Aorta (tissue), 5 donors: ENCODE data around the gene ABCB8. TPM values are rescaled to one million over a fixed set of nuclear protein-coding genes. Genes with fewer than 3 reads are reported as not detected.
"Not testable (repeated sequence)": the region's sequence is repeated elsewhere in the genome, so short reads cannot be mapped to it uniquely, and the experiment has no call there.

Source experiments
- ATAC-seq: fragments of 200-7000 bp; cut with Tn5 transposase; one replicate; pipeline ENCODE4 v1.9.1; 2022; ENCODE audit warnings: moderate library complexity; ENCODE audit not compliant: low FRiP score
- DNase-seq, 2 donors: peaks; one replicate each; pipeline ENCODE4 v3.0.0-alpha.2; 2020
- H3K27ac ChIP-seq, 2 donors: one replicate each; pipeline ENCODE4 v1.5.1; 2013; ENCODE audit warnings: low read length in 2 of 2, mild to moderate bottlenecking in 2 of 2, moderate library complexity in 2 of 2, control low read depth in 1 of 2, inconsistent platforms in 1 of 2, low read depth in 1 of 2
- H3K27me3 ChIP-seq, 2 donors: one replicate each; pipeline ENCODE4 v1.6.1; 2013; ENCODE audit warnings: control low read depth in 1 of 2, low read length in 1 of 2, mild to moderate bottlenecking in 1 of 2, moderate library complexity in 1 of 2; ENCODE audit not compliant: insufficient read depth in 2 of 2, control insufficient read depth in 1 of 2
- H3K36me3 ChIP-seq, 2 donors: one replicate each; pipeline ENCODE4 v1.6.1; 2013; ENCODE audit warnings: control low read depth in 1 of 2, low read length in 1 of 2, mild to moderate bottlenecking in 1 of 2; ENCODE audit not compliant: insufficient read depth in 2 of 2, control insufficient read depth in 1 of 2
- H3K4me1 ChIP-seq, 2 donors: one replicate each; pipeline ENCODE4 v1.6.1; 2013; ENCODE audit warnings: low read length in 2 of 2, control low read depth in 1 of 2, mild to moderate bottlenecking in 1 of 2, moderate library complexity in 1 of 2; ENCODE audit not compliant: insufficient read depth in 2 of 2, control insufficient read depth in 1 of 2
- H3K4me3 ChIP-seq, 2 donors: one replicate each; pipeline ENCODE4 v1.5.1; 2013; ENCODE audit warnings: low read length in 2 of 2, control low read depth in 1 of 2, mild to moderate bottlenecking in 1 of 2
- H3K9me3 ChIP-seq: one replicate; pipeline ENCODE4 v1.6.1; 2013; ENCODE audit warnings: mild to moderate bottlenecking, low read length; ENCODE audit not compliant: control insufficient read depth
- WGBS, 2 donors: extraction: QIAGEN DNeasy Blood & Tissue Kit; methylation state at CpG; one replicate each; pipeline ENCODE4 v1.1.7; 2013; 5-methylcytosine and 5-hydroxymethylcytosine counted together
- intact Hi-C, 2 donors: fragments of 100-400 bp; cut with DNase I; formaldehyde crosslinking; loops; one replicate each; pipeline versions ENCODE4 v1.14.2 to v1.15.0; 2022
- polyA plus RNA-seq, 2 donors: library from polyadenylated mRNA; stranded (reverse); fragments of 200-250 nt; gene quantifications; one replicate each; pipeline ENCODE4 v1.2.3, GENCODE V29; 2013
- total RNA-seq, 2 donors: library from RNA; stranded (reverse); fragmentation: NEBNext Ultra II Directional; extraction: Animal tissue kit (Norgen Biotek cat#: 25700); gene quantifications; one replicate each; pipeline ENCODE4 v1.2.1, GENCODE V29; 2021
- donor health status: healthy with polysubstance abuse.
- donor health status: Bipolar disorder and iron deficiency.
- donor health status: DM: no; HTN: no; CAD: no.
- donor health status: DM: no; HTN: no; CAD: no.
- donor health status: DM: yes; HTN: yes; CAD: no.

ABCB8 gene
- total and polyA plus RNA-seq, 4 donors = 5.5 to 39.7 (median 24.7) TPM

DNA sequence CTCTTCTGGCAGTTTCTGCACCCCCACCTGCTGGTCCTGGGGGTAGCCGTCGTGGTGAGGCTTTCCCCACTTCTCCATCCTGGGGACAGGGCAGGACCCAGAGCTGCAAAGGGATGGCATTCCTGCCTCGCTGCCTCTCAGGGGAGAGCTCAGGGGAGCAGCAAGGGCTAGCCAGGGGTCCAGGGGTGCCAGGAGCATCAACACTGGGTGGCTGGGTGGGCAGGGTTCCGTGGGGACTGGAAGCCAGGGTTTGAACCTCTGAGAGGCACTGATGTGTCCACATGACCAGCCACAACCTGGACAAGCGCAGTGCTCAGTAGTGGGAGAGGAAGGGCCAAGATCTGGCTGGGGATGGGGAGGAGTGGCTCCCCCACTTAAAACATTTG, 5.6 kb downstream of the ABCB8 start:
- no peak for ATAC-seq
- WGBS, 2 donors = 84 to 88% methylated on average over 4 to 5 of the region's 5 CpGs

DNA sequence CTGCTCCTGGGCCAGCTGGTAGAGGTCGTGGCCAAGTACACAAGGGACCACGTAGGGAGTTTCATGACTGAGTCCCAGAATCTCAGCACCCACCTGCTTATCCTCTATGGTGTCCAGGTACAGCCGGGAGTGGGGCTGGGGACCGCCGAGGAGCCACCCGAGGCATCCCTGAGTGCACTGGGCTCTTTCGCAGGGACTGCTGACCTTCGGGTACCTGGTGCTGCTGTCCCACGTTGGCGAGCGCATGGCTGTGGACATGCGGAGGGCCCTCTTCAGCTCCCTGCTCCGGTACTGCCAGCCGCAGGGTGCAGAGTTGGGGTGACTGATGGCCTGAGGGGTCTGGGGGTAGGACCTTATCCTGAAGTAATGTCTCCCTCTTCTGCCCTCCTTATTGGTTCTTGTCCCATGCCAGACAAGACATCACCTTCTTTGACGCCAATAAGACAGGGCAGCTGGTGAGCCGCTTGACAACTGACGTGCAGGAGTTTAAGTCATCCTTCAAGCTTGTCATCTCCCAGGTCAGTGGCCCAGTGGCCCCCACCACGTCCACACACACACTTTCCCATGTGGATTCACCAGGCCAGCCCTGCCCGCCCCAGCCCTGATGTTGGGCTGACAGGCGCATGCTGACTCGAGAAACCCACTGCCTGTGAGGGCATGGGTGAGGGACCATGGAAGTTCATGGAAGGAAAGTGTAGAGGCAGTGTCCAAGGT, 6.2 kb downstream of the ABCB8 start:
- Histone ChIP-seq H3K36me3 (no peaks in the 10 kb centered on the region), H3K27ac (no peak overlapping the region), H3K27me3 (no peaks in the 10 kb centered on the region), H3K4me1 (no peaks in the 10 kb centered on the region), H3K9me3 (no peaks in the 10 kb centered on the region), H3K4me3 (no peak overlapping the region)
- no peak for DNase-seq
- ATAC-seq = no peak
- 91 to 92% methylated on average over 21 of the region's 21 CpGs for WGBS, 2 donors
- intact Hi-C loops = no loop called here

More for the DNA sequence above, 5.6 kb downstream of the ABCB8 start:
- Histone ChIP-seq H3K4me3 (no peak overlapping the region), H3K27ac (no peak overlapping the region), H3K36me3 (no peaks in the 10 kb centered on the region), H3K27me3 (no peaks in the 10 kb centered on the region), H3K9me3 (no peaks in the 10 kb centered on the region), H3K4me1 (no peaks in the 10 kb centered on the region)
- intact Hi-C loops = no loop called here
- no peak for DNase-seq

DNA sequence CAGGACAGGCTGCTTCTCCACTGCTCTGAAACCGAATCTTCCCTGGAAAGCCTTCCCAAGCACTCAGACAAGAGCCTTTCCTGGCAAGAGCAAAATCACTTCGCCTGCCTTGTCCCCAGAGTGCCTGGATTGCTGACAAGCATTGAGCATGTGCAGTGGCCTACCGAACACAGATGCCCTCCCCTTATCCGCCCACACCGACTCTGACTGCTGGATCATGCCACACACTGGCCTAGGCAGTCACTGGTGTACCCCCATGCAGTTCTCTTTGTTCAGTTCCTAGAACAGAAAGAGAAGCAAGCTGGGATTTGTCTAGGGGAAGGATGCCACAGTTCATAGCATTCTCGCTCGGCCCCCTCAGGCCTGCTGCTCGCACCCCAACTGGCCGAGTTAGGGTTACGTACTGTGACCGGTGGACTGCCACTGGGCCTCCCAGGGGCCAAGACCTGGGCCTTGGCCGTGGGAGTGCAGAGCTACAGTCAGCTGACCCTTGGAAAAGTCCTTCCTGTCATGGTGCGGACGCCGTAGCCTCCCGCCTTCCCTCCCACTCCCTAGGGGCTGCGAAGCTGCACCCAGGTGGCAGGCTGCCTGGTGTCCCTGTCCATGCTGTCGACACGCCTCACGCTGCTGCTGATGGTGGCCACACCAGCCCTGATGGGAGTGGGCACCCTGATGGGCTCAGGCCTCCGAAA, 6.9 kb downstream of the ABCB8 start:
- no peaks in the 10 kb centered on the region for H3K4me1 ChIP-seq
- no peaks in the 10 kb centered on the region for H3K9me3 ChIP-seq
- no peaks in the 10 kb centered on the region for H3K27me3 ChIP-seq
- ATAC-seq (no peak), DNase-seq (no peak)
- intact Hi-C loops = no loop called here
- no peaks in the 10 kb centered on the region for H3K36me3 ChIP-seq
- no peak overlapping the region for H3K27ac ChIP-seq
- H3K4me3 ChIP-seq = no peak overlapping the region
- WGBS, 2 donors = 86 to 87% methylated on average over 21 of the region's 21 CpGs

DNA sequence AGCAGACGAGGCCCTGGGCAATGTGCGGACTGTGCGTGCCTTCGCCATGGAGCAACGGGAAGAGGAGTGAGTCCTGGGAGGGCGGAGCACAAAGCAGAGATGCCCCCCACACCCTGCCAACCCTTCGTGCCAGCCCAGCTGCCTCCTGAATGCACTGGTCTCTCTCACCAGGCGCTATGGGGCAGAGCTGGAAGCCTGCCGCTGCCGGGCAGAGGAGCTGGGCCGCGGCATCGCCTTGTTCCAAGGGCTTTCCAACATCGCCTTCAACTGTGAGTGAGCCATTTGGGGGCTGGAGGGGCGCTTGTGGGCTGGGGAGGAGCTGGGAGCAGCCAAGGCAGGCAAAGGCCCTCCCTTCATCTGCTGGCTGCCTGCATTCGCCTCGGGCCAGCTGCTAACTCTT, 7.7 kb downstream of the ABCB8 start:
- no peak overlapping the region for H3K27ac ChIP-seq
- WGBS, 2 donors = 93% methylated on average over 17 of the region's 17 CpGs
- no peaks in the 10 kb centered on the region for H3K9me3 ChIP-seq
- H3K36me3 ChIP-seq = no peaks in the 10 kb centered on the region
- H3K4me1 ChIP-seq = no peaks in the 10 kb centered on the region
- intact Hi-C loops = no loop called here
- no peak overlapping the region for H3K4me3 ChIP-seq
- no peaks in the 10 kb centered on the region for H3K27me3 ChIP-seq
- no peak for DNase-seq
- no peak for ATAC-seq

DNA sequence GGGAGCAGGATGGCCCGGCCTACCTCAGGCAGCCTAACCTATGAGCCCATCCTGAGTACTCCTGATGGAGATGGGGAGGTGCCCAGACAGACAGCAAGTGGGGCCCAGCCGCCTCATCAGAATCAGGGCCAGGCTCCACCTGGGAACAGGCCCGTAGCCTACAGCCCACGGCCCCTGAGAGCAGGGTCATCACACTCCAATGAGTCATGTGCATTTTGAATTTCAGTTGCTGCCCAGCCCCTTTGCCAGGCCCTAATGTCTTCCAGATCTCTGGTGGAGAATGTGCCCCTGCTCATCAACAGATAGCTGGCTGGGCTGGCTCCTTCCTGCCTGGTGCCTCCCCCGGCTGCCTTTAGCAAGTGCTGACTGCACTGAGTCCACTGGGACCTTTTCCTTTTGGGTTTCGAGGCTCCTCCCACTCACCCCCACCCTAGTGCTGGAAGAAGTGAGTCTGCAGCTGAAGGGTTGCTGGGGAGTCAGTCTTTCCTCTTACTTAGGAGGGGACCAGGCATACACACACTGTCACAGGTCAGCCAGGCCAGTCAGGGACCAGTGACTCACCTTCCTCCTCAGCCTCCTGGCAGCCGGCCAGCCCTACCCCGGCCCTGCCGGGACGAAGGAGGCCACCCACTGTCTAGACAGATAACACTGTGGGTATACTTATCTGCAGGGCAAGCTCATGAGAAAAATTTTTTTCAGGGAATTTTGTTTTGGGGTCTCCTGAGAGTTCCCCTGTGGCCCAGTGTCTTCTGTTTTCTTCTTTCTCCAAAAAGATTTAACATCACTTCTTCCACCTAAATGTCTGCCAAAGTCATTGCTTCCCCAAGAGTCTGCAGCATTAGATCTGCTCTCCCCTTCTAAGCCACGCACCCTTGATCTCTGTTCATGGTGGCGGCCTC, 10.9 kb downstream of the ABCB8 start:
- no peak overlapping the region for H3K4me3 ChIP-seq
- no peaks in the 10 kb centered on the region for H3K27me3 ChIP-seq
- no peaks in the 10 kb centered on the region for H3K9me3 ChIP-seq
- H3K4me1 ChIP-seq = no peaks in the 10 kb centered on the region
- 37 to 39% methylated on average over 12 of the region's 12 CpGs for WGBS, 2 donors
- peak; percentile 78 for ATAC-seq
- no peaks in the 10 kb centered on the region for H3K36me3 ChIP-seq
- peak; percentile 86 to 94 for DNase-seq
- intact Hi-C loops = no loop called here
- H3K27ac ChIP-seq = no peak overlapping the region

DNA sequence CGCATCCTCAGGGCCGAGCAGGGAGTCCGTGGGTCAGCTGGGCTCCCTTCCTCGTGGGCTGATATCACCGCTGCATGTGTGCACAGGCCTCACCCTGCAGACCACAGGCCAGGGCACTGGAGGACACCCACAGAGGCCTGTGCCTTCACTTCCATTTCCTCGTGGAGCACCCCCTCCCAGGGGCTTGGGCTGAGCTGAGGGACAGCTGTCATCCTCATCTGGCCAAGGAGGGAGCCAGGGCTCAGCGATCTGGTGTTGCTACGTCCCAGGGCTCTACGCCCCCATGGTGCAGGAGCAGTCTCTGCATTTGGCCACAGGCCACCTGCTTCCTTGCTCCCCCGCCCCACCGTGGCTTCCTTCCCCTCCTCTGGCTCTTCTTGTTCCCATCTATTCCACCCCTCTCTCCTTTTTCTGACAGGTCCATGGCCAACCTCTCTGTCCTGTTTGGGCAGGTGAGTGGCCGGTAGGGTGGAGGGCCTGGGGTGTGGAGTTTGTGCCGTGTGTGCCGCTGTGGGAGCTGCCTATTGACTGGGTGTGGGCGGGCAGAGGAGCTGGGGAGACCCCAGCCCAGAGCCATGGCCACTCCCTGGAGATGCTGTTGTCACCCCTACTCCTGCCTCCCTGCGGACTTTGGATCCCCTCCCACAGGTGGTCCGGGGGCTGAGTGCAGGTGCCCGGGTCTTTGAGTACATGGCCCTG, 11.7 kb downstream of the ABCB8 start:
- no peaks in the 10 kb centered on the region for H3K36me3 ChIP-seq
- no peaks in the 10 kb centered on the region for H3K9me3 ChIP-seq
- intact Hi-C loops = no loop called here
- ATAC-seq (no peak), DNase-seq (no peak)
- H3K4me3 ChIP-seq = no peak overlapping the region
- WGBS, 2 donors = 73 to 77% methylated on average over 18 of the region's 18 CpGs
- no peaks in the 10 kb centered on the region for H3K4me1 ChIP-seq
- no peaks in the 10 kb centered on the region for H3K27me3 ChIP-seq
- no peak overlapping the region for H3K27ac ChIP-seq

DNA sequence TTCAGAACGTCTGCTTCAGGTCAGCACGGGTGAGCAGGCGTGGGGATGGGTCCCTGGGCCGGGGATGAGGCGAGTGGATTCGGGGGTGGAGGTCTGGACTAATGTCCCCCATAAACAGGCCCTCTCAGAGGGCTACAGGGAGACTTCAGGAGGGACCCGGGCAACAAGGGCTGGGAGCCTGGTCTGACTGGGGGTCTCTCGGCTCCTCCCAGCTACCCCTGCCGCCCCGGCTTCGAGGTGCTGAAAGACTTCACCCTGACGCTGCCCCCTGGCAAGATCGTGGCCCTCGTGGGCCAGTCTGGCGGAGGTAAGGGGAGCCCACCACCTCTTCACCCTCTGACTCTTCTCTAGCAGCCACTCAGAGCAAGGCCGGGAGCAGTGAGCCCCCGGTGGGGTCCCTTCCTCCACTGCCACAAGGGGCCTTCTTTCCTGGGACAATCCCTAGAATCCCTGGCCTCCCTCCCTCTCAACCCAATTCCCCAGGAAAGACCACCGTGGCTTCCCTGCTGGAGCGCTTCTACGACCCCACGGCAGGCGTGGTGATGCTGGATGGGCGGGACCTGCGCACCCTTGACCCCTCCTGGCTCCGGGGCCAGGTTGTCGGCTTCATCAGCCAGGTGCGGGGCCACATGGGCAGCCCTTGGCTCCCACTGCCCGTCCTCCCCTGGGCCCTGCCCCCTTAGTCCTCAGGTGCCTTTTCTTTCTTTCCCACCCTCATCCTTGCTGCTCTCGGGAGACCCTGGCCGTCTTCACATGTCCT, 12.5 kb downstream of the ABCB8 start:
- no peak for DNase-seq
- Histone ChIP-seq H3K36me3 (no peaks in the 10 kb centered on the region), H3K27ac (no peak overlapping the region), H3K4me3 (no peak overlapping the region), H3K27me3 (no peaks in the 10 kb centered on the region), H3K9me3 (no peaks in the 10 kb centered on the region), H3K4me1 (no peaks in the 10 kb centered on the region)
- WGBS, 2 donors = 93 to 94% methylated on average over 30 of the region's 30 CpGs
- intact Hi-C loops = no loop called here
- ATAC-seq = no peak

DNA sequence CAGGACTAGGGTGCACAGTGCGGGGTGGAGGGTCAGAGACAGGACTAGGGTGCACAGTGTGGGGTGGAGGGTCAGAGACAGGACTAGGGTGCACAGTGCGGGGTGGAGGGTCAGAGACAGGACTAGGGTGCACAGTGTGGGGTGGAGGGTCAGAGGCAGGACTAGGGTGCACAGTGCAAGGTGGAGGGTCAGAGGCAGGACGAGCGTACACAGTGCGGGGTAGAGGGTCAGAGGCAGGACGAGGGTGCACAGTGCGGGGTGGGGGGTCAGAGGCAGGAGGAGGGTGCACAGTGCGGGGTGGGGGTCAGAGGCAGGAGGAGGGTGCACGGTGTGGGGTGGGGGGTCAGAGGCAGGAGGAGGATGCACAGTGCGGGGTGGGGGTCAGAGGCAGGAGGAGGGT, 15.2 kb downstream of the ABCB8 start:
- H3K36me3 ChIP-seq, H3K4me3 ChIP-seq, DNase-seq, H3K9me3 ChIP-seq, ATAC-seq, H3K4me1 ChIP-seq, H3K27ac ChIP-seq, intact Hi-C loops, H3K27me3 ChIP-seq: not testable (repeated sequence)
- WGBS, 2 donors = 86 to 99% methylated on average over 6 to 10 of the region's 10 CpGs
